ENCODE measurements around the gene GLIS2. TPM values are rescaled to one million over a fixed set of nuclear protein-coding genes. Genes with fewer than 3 reads are reported as not detected.
A peak's percentile ranks its signal among the peaks of the same experiment; 100 is the strongest.

GLIS2 gene
- polyA plus RNA-seq, 5 donors: 13.7 to 35.3 (median 22.8) TPM

- DNase-seq: no peak
These were observed 53.3 kb downstream of the GLIS2 start for GRCh38 chr16:4369007-4369733.

DNA sequence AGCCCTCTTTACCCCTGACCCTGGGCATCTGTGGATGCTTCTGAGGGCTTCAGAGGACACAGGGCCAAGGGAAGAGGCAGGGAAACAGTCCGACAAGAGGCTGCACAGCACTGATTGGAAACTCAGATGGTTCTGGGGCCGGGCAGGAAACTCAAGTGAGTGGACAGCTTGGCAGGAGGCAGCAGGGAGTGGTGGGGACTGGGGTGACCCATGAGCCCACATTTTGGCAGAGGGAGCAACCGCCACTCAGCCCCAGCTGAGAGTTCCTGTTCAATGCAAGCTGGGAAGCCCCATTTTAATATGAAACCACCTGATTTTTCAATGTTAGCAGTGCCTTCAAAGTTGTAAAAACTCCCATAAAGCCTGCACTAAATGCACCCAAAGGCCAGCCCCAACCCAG, 54.3 kb downstream of the GLIS2 start:
- DNase-seq: no peak

- peak; percentile 77 to 83 for DNase-seq
These were observed 54.9 kb downstream of the GLIS2 start for GRCh38 chr16:4370570-4371356.

GRCh38 chr16:4371357-4372000, 55.6 kb downstream of the GLIS2 start, which contains the start of gene VASN:
Gene VASN, plus strand, starts transcription at chr16:4371848. Its CDS starts 9,030 bp downstream, at chr16:4380878.
- DNase-seq: peak; percentile 79 to 80

- DNase-seq: no peak
These were observed 56.2 kb downstream of the GLIS2 start for GRCh38 chr16:4372001-4372577.

DNA sequence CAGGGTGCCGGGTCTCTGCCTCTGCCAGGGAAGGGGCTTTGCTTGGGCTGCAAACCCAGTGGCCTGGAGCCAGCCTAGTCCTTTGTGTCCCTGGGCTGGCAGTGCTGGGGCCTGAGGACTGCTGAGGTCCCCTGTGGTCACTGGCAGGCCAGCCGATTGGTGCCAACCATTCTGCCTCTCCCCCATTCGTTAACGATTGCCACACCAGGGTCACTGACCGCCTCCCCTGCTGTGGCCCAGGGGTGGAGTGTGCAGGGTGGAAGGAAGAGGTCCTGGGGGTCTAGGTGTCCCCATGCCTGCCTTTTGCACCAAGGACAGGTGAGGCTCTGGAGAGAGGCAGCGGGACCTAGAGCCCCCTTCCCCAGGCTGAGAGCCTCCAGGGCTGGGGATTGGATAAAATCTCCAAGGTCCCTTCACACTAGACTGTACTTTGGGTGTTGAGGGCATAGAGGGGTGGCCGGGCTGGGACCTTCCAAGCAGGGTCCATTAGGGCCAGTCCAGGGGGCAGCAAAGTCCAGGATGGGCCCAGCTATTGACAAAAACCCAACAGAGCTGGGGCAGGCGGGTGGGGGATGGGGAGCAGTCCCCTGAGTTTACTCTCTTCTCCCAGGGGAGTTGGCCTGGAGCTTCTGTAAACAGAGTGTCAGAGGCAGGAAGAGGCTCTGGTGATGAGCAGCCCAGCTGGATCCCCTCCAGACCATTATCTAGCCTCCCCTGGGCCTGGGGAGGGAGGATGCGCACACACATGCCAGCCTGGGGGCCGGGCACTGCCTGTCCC, 56.9 kb downstream of the GLIS2 start:
- no peak for DNase-seq

DNA sequence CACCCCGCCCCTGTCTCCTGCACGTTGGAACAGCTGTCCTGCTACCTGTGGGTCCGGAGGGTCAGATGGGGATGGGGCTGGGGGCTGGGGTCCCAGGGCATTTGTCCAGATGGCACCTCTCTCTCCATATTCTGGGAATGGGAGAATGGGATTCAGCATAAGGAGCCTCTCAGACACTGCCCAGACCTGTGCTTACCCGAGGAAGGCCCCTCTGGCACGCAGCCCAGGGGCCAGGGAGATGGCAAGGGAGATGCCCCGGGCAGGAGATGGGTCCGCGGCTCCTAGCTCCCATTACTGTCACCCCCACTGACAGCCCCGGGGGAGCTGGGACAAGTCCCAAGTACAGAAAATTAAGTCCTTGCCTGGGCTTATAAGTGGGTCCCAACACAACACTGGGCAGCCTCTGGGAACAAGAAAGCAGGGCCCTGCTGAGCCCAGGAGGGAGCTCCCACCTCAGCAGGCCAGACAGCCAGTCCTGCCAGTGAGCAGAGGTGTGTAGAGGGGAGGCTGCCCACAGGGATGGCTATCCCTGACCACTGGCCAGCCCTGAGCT, 57.6 kb downstream of the GLIS2 start:
- no peak for DNase-seq

GRCh38 chr16:4373909-4374742, 58.3 kb downstream of the GLIS2 start:
- DNase-seq: peak; percentile 72 to 78

DNA sequence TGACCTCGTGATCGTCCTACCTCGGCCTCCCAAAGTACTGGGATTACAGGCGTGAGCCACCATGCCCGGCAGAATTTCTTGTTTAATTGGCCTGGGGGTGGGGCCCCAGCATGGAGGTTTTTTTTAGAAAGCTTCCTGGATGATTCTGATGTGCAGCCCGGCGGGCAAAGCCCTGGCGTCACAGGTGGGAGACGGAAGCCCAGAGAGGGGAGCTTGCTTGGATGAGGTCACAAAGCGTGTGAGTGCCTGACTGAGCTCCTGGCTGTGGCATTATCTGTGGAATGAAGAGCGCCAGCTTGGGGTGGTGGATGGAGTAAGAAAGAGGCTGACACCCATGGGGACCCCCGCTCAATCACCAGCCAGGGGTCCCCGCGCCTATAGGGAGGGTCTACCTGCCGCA, 59.9 kb downstream of the GLIS2 start:
- DNase-seq: no peak

DNA sequence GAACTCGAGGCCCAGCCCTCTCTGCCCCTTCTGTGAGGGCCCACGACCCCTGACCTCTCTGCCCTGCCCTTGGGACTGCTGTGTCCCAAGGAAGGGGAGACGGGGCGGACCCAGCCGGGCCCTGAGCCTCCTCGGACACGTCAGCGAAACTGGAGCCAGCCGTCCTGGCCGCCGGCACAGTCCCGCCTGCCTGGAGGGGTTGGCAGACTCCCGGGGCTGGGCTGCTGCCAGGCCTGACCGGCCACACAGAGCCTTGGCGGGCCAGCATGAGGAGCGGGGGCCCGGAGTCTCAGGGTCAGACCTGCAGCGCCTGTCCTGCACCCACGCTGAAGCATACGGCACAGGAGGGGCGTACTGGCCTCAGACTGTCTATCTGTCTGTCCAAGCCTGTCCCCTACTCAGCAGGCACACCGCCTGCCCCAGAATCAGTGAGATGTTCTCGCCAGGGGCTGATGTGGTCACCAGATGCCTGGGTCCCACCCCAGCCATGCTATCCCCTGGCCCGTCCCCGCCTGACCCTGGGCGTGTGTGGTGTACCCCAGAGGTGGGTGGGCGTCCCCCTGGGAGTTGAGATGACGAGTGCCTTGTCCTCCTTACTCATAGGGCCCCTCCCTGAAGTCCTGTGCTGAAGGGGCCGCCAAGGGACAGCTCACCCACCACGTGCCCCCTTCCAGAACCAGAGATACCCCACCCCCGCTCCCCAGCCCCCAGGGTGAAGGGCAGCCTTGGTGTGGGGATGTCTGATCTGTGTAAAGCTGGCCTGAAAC, 60.4 kb downstream of the GLIS2 start:
- DNase-seq: peak; percentile 82 to 86

- DNase-seq: no peak
These were observed 61.2 kb downstream of the GLIS2 start for GRCh38 chr16:4376893-4377572.

DNA sequence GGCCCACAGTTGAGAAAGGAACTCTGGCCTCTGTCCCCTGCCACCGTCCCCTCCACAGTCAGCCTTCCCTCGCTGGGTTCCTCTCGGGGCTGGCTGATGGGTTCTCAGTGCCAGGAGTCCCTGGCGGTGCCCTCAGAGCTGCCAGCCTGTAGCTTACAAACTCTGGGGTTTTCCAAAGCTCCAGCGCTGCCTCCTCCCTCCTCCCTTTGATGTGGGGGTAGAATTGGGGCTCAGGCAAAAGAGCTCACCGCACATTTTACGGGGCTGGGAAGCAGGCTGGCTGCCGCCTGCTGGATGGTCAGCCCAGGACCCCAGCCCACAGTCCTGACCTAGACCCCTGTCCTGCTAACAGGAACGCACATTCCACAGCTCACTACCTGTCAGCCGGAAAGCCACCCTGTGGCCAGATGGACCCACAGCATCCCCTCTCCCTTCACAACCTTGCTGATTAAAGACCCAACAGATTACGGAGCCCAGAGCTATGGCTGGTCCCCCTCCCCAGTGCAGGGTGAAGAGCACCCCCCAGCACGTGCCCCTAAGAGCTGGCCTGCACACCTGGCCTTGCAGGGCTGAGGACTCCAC, 61.8 kb downstream of the GLIS2 start:
- no peak for DNase-seq

GRCh38 chr16:4378161-4378666, 62.3 kb downstream of the GLIS2 start:
- DNase-seq: no peak

- DNase-seq: no peak
These were observed 63.3 kb downstream of the GLIS2 start for GRCh38 chr16:4378999-4379690.

GRCh38 chr16:4380119-4381063, 64.5 kb downstream of the GLIS2 start:
- DNase-seq: no peak
